SHP77 (cell line): ENCODE measurements around the gene SLC12A5.

Experiments
- DNase-seq, 2 experiments: peaks; one replicate each; lab custom pipeline; 2025; lab: John Stamatoyannopoulos, UW

Gene SLC12A5

DNA sequence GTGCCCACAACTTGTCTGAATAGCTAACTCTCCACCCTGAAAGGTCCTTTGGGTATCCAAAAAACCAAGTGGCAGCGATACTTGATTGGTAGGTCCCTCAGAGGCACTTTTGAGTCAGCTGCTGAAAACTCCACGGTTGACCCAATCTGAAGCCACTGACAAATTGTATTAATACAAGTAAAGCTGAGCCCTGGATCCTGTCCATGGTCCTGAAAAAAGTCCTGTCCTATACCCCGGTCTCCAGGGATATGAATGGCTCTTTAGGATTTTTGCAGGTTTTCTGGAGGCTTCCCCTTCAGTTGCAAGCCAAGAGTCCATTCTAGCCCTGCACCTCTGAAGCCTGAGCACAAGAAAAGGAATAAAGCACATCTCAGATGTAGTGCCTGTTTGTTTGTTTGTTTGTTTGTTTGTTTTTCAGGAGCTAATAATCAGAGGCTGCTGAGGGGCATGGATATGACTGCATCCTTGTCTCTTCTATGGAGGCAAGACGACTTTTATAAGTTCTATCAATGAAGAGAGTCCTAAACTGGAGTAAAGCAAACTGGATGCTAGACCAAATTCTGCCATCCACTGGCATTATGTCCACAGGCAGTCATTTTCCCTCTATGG is 1.7 kb upstream of the SLC12A5 start:
- no peak for DNase-seq

DNA sequence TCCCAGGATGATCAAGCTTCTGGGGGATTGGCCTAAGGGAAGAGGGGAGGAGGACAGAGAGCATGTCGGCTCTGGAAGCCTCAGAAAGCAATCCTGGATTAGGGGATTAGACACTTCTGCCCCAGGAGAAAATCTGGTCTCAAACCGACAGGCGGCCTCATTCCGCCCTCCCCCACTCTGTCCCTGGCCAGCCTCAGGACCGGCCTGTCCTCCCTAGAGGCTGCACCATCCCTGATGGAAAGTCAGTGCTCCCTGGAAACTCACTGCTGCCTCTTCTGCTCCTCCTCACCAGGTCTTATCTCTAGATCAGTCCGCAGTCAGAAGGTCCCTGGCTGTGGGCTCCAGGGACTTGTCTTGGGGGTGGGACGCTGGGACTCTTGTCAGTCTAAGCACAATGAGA is 905 bp upstream of the SLC12A5 start:
- DNase-seq, result no peak

DNA sequence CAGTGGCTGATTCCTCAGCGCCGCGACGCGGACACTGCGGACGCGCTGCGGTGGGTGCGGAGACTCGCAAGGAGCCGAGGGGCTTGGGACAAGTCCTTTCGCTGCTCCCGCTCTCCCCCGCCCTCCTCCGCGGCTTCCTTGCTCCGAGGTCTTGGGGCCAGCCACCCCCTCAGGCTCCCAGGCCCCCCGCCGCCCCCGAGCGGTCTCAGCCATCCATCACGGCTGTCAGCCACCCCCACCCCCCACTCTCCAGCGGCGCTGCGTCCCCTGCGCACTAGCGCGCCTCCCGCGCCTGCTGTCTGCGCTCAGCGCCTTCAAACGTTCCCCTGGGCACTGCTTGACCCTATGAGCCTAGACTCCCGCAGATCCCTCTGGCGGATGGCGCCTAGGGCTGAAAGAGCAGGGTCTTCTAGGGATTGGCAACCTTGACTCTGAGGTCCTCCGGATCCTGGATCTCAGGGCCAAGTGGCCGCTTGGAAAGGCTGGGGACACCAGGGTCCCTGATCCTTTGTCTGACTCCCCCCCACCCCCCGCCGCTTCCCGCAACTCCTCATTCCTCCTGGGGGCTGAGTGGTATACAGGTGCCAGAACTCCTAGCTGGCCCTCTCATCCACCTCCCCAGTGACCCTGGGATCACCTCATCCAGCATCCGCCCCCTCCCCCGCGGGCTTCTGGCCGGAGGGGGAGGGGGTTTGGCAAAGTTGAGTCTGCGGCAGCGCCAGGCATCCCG is 1.4 kb downstream of the SLC12A5 start:
- DNase-seq, result no peak

DNA sequence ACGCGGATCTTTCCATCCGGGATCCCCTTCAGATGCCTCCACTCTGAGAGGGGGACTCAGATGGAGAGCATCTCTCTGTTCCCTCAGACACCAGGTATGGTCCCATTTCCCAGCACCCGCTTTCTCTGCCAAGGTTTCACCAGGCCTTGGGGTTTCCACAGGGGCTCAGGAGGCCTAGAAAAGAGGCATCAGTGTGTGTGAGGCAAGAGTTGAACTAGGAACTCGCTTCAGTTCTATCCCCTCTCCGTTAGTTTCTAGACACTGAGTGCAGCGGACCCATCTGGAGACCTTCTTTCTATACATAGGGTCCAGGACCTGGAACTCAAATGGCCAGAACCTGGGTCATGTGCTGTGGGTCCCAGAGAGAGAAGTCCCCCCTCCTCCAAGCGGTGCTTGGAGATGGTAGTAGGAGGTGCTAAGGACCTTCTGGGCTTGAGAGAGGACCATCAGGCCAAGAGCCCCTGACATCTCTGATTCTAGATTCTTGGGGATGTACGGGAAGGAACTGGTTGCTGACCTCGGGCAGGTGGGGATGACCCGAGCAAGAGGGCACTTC is 2.1 kb downstream of the SLC12A5 start:
- DNase-seq, result no peak

GRCh38 chr20:46031701-46032254 is 2.8 kb downstream of the SLC12A5 start:
- peak; percentile 41 to 66 for DNase-seq

- no peak for DNase-seq
Measured at GRCh38 chr20:46034039-46034438, 5.0 kb downstream of the SLC12A5 start.

- no peak for DNase-seq
Measured at GRCh38 chr20:46035253-46035652, 6.2 kb downstream of the SLC12A5 start.

- no peak for DNase-seq
Measured at GRCh38 chr20:46035713-46036112, 6.7 kb downstream of the SLC12A5 start.

DNA sequence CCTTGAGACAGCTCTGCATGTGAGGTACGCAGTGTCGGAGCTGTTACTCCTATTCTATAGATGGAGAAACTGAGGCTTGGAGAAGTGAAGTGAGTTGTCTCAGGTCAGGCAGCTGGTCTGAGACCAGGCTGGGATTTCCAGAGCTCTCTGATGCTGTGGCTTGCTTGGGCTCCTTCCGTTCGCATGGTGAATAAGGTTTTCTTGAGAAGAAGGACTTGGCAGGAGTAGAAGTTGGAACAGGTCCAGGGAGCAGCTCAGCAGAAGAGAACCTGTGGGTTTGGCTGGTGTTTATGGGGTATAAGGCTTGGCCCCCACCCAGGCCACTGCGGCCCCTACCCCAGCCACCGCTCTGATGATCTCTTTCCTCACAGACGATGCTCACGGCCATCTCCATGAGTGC is 7.4 kb downstream of the SLC12A5 start:
- no peak for DNase-seq

- DNase-seq, result no peak
Measured at GRCh38 chr20:46037036-46037435, 8.0 kb downstream of the SLC12A5 start.

GRCh38 chr20:46040902-46041535 is 12.0 kb downstream of the SLC12A5 start:
- DNase-seq, result no peak

DNA sequence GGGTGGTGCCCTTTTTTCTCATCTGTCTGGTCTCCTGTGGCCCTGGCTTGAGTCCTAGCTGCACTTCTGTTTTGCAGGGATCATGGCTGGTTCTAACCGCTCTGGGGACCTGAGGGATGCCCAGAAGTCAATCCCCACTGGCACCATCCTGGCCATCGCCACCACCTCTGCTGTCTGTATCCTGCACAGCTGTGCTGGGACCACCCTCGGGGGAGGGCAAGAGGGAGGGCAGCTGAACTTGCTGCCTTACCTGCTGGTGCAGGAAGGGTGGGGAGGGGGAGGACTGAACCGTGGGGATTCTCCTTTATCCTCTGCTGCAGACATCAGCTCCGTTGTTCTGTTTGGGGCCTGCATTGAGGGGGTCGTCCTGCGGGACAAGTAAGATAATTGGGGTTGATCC is 14.5 kb downstream of the SLC12A5 start:
- no peak for DNase-seq

DNA sequence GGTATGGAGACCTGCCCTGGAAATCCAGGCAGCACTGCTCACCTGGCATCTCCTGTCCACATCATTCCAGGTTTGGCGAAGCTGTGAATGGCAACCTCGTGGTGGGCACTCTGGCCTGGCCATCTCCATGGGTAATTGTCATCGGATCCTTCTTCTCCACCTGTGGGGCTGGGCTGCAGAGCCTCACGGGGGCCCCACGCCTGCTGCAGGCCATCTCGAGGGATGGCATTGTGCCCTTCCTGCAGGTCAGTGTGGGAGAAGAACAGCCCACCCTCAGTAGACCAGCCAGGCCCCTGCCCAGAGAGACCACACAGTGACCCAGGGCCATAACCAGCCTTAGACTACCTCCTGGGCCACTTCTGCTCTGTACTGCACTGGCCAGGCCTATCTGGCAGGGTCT is 15.9 kb downstream of the SLC12A5 start:
- DNase-seq, result no peak

GRCh38 chr20:46046588-46047310 is 17.7 kb downstream of the SLC12A5 start:
- DNase-seq, result no peak

DNA sequence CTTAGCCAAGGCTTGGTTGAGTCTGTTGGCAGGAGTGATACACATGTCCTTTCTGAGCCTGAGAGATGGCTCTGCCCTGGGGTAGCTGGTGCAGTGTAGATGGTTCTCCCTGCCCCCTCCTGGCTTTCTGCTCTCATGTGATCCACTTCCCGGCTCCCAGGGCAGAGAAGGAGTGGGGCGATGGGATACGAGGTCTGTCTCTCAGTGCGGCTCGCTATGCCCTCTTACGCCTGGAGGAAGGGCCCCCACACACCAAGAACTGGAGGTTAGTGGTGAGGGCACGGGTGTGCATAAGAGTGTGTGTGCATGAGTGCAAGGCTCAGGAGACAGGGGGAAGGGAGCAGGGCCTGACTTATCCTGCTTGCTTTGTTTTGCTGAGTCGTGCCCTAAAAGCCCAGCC is 18.8 kb downstream of the SLC12A5 start:
- no peak for DNase-seq

DNA sequence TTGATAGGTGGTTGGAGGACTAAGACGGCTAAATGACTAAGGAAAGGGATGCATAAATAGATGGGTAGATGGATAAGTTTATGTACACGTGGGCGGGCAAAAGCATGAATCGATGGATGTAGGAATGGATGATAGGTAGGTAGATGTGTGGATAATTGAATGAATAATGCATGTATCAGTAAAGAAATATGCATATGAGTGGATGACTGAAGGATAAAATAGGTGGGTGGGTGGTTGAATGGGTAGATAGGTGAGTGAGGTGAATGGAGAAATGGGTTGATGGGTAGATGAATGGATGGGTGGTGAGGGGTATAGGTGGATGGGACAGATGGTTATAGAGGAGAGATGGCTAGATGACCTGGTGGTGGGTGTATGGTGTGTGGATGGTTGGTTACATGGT is 20.2 kb downstream of the SLC12A5 start:
- no peak for DNase-seq

GRCh38 chr20:46049815-46050214 is 20.8 kb downstream of the SLC12A5 start:
- no peak for DNase-seq

DNA sequence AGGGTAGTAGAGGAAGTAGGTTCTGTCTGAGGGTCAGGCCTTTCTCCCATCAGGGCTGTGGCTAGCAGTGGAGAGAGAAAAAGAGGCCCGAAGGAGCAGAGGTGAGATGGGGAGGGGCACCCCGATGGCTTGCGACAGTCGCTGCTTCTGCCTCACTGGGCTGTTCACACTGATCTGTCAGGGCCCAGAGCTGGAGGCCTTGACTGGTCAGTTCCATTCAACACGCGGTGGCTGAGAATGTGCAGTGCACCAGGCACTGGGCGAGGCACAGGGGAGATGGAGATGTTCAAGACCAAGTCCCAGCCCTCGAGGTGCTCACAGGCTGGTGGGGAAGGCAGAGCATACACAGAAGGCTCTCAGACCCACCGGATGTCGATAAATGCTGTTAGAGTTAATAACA is 21.4 kb downstream of the SLC12A5 start:
- no peak for DNase-seq

DNA sequence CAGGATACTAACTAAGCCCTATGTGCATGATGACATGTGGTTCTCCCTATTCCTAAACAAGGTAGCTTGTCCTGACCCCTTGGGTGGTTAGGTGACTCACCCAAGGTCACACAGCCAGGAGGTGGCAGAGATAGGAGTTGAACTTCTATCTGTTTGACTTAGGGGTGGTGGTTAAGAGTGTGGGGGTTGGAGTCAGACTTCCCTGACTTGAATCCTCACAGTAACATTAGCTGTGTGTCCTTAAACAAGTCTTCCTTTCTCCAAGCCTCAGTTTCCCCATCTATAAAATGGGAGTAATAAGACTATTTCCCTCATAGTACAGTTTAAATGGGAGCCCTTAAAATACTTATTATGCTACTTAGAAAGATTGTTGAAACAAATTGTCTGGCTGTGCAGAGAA is 21.9 kb downstream of the SLC12A5 start:
- no peak for DNase-seq

- DNase-seq, result peak; percentile 61
Measured at GRCh38 chr20:46051556-46052308, 22.7 kb downstream of the SLC12A5 start.

DNA sequence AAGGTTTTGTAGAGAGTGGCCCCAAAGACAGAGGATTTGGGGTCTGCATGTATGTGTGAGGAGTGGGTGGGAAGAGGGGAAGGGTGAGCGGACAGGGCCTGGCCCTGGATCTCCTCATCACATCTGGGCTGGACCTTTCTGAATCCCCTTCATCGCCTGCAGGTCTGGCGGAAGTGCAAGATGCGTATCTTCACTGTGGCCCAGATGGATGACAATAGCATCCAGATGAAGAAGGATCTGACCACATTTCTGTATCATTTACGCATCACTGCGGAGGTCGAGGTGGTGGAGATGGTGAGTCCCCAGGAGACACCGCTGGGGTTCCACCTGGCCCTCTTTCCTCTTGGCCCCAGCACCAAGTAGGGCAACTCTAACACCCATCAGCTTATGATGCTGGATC is 24.4 kb downstream of the SLC12A5 start:
- DNase-seq, result no peak
